Liver (tissue), 9 donors: ENCODE data around the gene TGFBR1. TPM values are rescaled to one million over a fixed set of nuclear protein-coding genes. Genes with fewer than 3 reads are reported as not detected.
A peak's percentile ranks its signal among the peaks of the same experiment; 100 is the strongest.

Experiments
- DNase-seq: peaks from one replicate; pipeline ENCODE4 v3.0.0-alpha.2; 2017; ENCODE audit warnings: low spot score
- H3K27ac ChIP-seq, 2 donors: one replicate each; pipeline ENCODE4 v1.7.0; 2013; ENCODE audit warnings: inconsistent platforms in 2 of 2, low read length in 2 of 2, control low read depth in 1 of 2, low read depth in 1 of 2, mild to moderate bottlenecking in 1 of 2
- H3K27me3 ChIP-seq, 4 donors: one replicate each; pipeline versions ENCODE4 v1.6.1 to v1.7.0; 2013; ENCODE audit warnings: low read length in 3 of 4, inconsistent platforms in 1 of 4, mild to moderate bottlenecking in 1 of 4, moderate library complexity in 1 of 4; ENCODE audit not compliant: control insufficient read depth in 4 of 4, insufficient read depth in 4 of 4
- H3K36me3 ChIP-seq, 4 donors: one replicate each; pipeline versions ENCODE4 v1.6.1 to v1.7.0; 2013; ENCODE audit warnings: low read length in 3 of 4, mild to moderate bottlenecking in 3 of 4, low read depth in 1 of 4, moderate library complexity in 1 of 4; ENCODE audit not compliant: control insufficient read depth in 4 of 4, insufficient read depth in 3 of 4
- H3K4me1 ChIP-seq, 4 donors: one replicate each; pipeline versions ENCODE4 v1.6.1 to v1.7.0; 2013; ENCODE audit warnings: low read length in 3 of 4, mild to moderate bottlenecking in 3 of 4, moderate library complexity in 1 of 4; ENCODE audit not compliant: control insufficient read depth in 4 of 4, insufficient read depth in 4 of 4
- H3K4me3 ChIP-seq, 3 donors: one replicate each; pipeline versions ENCODE4 v1.6.1 to v1.7.0; 2013; ENCODE audit warnings: low read length in 3 of 3, control low read depth in 1 of 3, low read depth in 1 of 3, mild to moderate bottlenecking in 1 of 3
- H3K9ac ChIP-seq, 2 donors: one replicate each; pipeline ENCODE4 v1.7.0; 2013; ENCODE audit warnings: low read length in 2 of 2, mild to moderate bottlenecking in 2 of 2, moderate library complexity in 2 of 2, control low read depth in 1 of 2, low read depth in 1 of 2
- H3K9me3 ChIP-seq, 4 donors: one replicate each; pipeline versions ENCODE4 v1.6.1 to v1.7.0; 2013; ENCODE audit warnings: low read length in 3 of 4; ENCODE audit not compliant: control insufficient read depth in 4 of 4
- ATF3 ChIP-seq: IDR thresholded peaks from 2 replicates; pipeline ENCODE4 v1.6.1; 2016; ENCODE audit warnings: antibody characterized with exemption
- CTCF ChIP-seq: fragments of 150-350 bp; IDR thresholded peaks from 2 replicates; pipeline ENCODE4 v1.5.1; 2017; ENCODE audit warnings: improper control_type of control experiment, low read depth, low read length; ENCODE audit not compliant: missing input control
- FOXA1 ChIP-seq: IDR thresholded peaks from 2 replicates; pipeline ENCODE4 v1.6.1; 2016; ENCODE audit warnings: antibody characterized with exemption
- FOXA2 ChIP-seq: IDR thresholded peaks from 2 replicates; pipeline ENCODE4 v1.6.1; 2016; ENCODE audit warnings: antibody characterized with exemption
- HNF4A ChIP-seq, 2 donors: conservative IDR thresholded peaks; 2 replicates each; pipeline ENCODE4 v1.6.1; 2016; ENCODE audit warnings: antibody characterized with exemption in 2 of 2, mild to moderate bottlenecking in 2 of 2
- HNF4G ChIP-seq: IDR thresholded peaks from 2 replicates; pipeline ENCODE4 v1.6.1; 2016; ENCODE audit warnings: antibody characterized with exemption
- NR2F2 ChIP-seq: IDR thresholded peaks from 2 replicates; pipeline ENCODE4 v1.6.1; 2016; ENCODE audit warnings: antibody characterized with exemption
- RAD21 ChIP-seq, 2 donors: IDR thresholded peaks; 2 replicates each; pipeline ENCODE4 v1.6.1; 2016; ENCODE audit warnings: antibody characterized with exemption in 2 of 2, mild to moderate bottlenecking in 2 of 2
- REST ChIP-seq: IDR thresholded peaks from 2 replicates; pipeline ENCODE4 v1.6.1; 2016; ENCODE audit warnings: antibody characterized with exemption, mild to moderate bottlenecking
- RXRA ChIP-seq, 2 donors: IDR thresholded peaks; 2 replicates each; pipeline ENCODE4 v1.6.1; 2017 to 2018; ENCODE audit warnings: antibody characterized with exemption in 2 of 2, mild to moderate bottlenecking in 1 of 2
- SP1 ChIP-seq: IDR thresholded peaks from 2 replicates; pipeline ENCODE4 v1.6.1; 2018; ENCODE audit warnings: antibody characterized with exemption, mild to moderate bottlenecking
- YY1 ChIP-seq: IDR thresholded peaks from 2 replicates; pipeline ENCODE4 v1.6.1; 2016; ENCODE audit warnings: antibody characterized with exemption, mild to moderate bottlenecking
- ZBTB33 ChIP-seq: IDR thresholded peaks from 2 replicates; pipeline ENCODE4 v1.6.1; 2016; ENCODE audit warnings: antibody characterized with exemption
- WGBS: extraction: QIAGEN DNeasy Blood & Tissue Kit; methylation state at CpG from one replicate; pipeline ENCODE4 v1.1.7; 2013; 5-methylcytosine and 5-hydroxymethylcytosine counted together
- polyA plus RNA-seq, 2 donors: library from polyadenylated mRNA; stranded (reverse) in 1 of 2; unstranded in 1 of 2; fragments of 200-250 nt in 1 of 2; fragments of >200 nt in 1 of 2; fragmentation: Nextera tagmentation in 1 of 2; extraction: Ambion mirVana in 1 of 2; gene quantifications; one replicate each; pipeline versions ENCODE4 v1.2.1 to v1.2.3, GENCODE V29; 2013 to 2015
- total RNA-seq, 2 donors: library from RNA; depleted of rRNA; stranded (reverse); fragments of >200 nt; gene quantifications; one replicate each; pipeline ENCODE4 v1.2.3, GENCODE V29; 2014
- TF ChIP-seq, protein P1 (sequence below): IDR thresholded peaks from 2 replicates; pipeline ENCODE4 v1.6.1; 2016; ENCODE audit warnings: antibody characterized with exemption
- donor health status: healthy.
- donor health status: healthy.
- donor health status: healthy.
- donor health status: healthy.
- donor health status: healthy.

The TGFBR1 gene
- total and polyA plus RNA-seq, 4 donors, result 3.1 to 18.2 (median 11.0) TPM

GRCh38 chr9:99062549-99062948, 42.4 kb upstream of the TGFBR1 start (continued):
- no peak for TF ChIP-seq FOXA1
- no peak for TF ChIP-seq ZBTB33
- TF ChIP-seq FOXA2, result no peak
- no peak for TF ChIP-seq NR2F2

DNA sequence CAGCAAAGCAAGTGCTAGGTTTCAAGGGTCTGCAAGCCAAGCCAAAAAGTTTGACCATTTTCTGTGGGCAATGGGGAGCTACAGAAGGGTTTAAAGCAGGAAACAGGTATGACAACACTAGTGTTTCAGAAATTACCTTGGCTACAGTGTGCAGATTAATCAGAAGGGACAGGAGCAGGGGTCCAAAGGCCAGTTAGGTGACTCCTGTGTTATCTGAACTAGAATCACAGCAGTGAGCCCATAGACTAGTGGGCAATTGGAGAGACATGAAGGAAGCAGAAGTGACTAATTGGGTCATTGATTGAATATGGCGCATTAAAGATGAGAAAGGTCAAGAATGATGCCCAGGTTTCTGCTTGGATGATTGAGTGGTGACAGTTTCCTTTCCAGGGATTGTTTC, 41.4 kb upstream of the TGFBR1 start:
- Histone ChIP-seq H3K9me3 (no peaks in the 10 kb centered on the region), H3K4me3 (no peak overlapping the region), H3K27me3 (no peaks in the 10 kb centered on the region), H3K36me3 (no peaks in the 10 kb centered on the region), H3K9ac (no peak overlapping the region), H3K27ac (no peak overlapping the region), H3K4me1 (no peaks in the 10 kb centered on the region)
- no peak for TF ChIP-seq REST
- TF ChIP-seq CTCF, result no peak
- TF ChIP-seq, protein P1, sequence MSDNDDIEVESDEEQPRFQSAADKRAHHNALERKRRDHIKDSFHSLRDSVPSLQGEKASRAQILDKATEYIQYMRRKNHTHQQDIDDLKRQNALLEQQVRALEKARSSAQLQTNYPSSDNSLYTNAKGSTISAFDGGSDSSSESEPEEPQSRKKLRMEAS, result no peak
- no peak for TF ChIP-seq SP1
- no peak for TF ChIP-seq FOXA2
- no peak for TF ChIP-seq ATF3
- peak in 1 of 2 donors; percentile 11 for TF ChIP-seq HNF4A (conservative IDR thresholded peaks at IDR 0.05)
- TF ChIP-seq RAD21 (IDR thresholded peaks at IDR 0.05), result no peak
- no peak for TF ChIP-seq YY1
- 97% methylated on average over 1 of the region's 1 CpG for WGBS
- DNase-seq, result no peak

DNA sequence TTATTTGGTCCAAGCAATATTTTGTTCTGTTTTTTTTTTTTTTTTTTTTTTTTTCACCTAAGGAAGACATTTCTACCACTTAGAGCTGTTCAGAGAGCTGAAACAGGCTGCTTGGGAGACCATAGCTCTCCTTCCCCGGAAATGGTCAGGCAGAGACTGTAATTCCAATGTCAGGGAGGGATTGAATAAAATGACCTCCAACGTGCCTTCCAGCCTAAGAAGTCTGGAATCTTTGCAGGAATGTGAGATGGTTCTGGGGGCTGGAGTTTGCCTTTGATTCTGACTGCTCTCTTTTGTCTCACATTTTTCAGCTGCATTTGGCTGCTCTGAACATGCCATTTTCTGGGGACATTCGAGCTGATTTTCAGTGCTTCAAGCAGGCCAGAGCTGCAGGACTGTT, 38.3 kb upstream of the TGFBR1 start:
- WGBS, result 72% methylated on average over 3 of the region's 3 CpGs
- DNase-seq, result no peak
- no peak for TF ChIP-seq RXRA (IDR thresholded peaks at IDR 0.05)
- no peak for TF ChIP-seq FOXA2
- TF ChIP-seq YY1, result no peak
- no peak for TF ChIP-seq NR2F2
- TF ChIP-seq, protein P1, result no peak
- no peak for TF ChIP-seq REST
- TF ChIP-seq RAD21 (IDR thresholded peaks at IDR 0.05), result no peak
- TF ChIP-seq HNF4G, result no peak
- Histone ChIP-seq H3K9me3 (no peaks in the 10 kb centered on the region), H3K4me1 (no peaks in the 10 kb centered on the region), H3K36me3 (no peaks in the 10 kb centered on the region), H3K9ac (no peak overlapping the region), H3K27ac (no peak overlapping the region), H3K4me3 (no peak overlapping the region), H3K27me3 (no peaks in the 10 kb centered on the region)
